Measurements from ENCODE around the gene LMBR1L.

Gene LMBR1L

GRCh38 chr12:49131051-49131893 lies 20.6 kb upstream of the LMBR1L start, which contains the start of gene TUBA1B (continued):
- TF ChIP-seq ZNF280D (tag by site-specific recombination; IDR thresholded peaks at IDR 0.05) (peak; percentile 73; the same call in 1 of the 2 replicates), KLF9 (tag by site-specific recombination; IDR thresholded peaks at IDR 0.05; ENCODE audit: low read depth) (peak; percentile 47), ZFP3 (tag by site-specific recombination; IDR thresholded peaks at IDR 0.05; ENCODE audit: low read depth) (no peak), TSHZ1 (tag by site-specific recombination; IDR thresholded peaks at IDR 0.05; ENCODE audit: borderline replicate concordance) (peak; percentile 71; the same call in 1 of the 2 replicates), ZNF529 (tag by site-specific recombination; IDR thresholded peaks at IDR 0.05; ENCODE audit: insufficient replicate concordance) (no peak), ZNF155 (tag by site-specific recombination; IDR thresholded peaks at IDR 0.05) (no peak), ZXDB (tag by site-specific recombination; IDR thresholded peaks at IDR 0.05) (peak; percentile 71), ZNF560 (tag by site-specific recombination; IDR thresholded peaks at IDR 0.05; ENCODE audit: borderline replicate concordance) (no peak), SP7 (tag by site-specific recombination; IDR thresholded peaks at IDR 0.05) (peak; percentile 73), TCF7L2 (IDR thresholded peaks at IDR 0.05; ENCODE audit: borderline replicate concordance, low read depth, low read length) (no peak), ZNF621 (tag by site-specific recombination; IDR thresholded peaks at IDR 0.05) (no peak), ZNF645 (tag by site-specific recombination; IDR thresholded peaks at IDR 0.05) (0 out of 2 replicates have a peak, but pooled peaks have one; percentile 17), HOXC10 (CRISPR knock-in tag; IDR thresholded peaks at IDR 0.05) (no peak), KLF10 (tag by site-specific recombination; IDR thresholded peaks at IDR 0.05) (peak; percentile 44; the same call in 1 of the 2 replicates), ZNF610 (tag by site-specific recombination; IDR thresholded peaks at IDR 0.05; ENCODE audit: borderline replicate concordance) (no peak), ZNF791 (tag by site-specific recombination; IDR thresholded peaks at IDR 0.05) (no peak), KLF7 (tag by site-specific recombination; IDR thresholded peaks at IDR 0.05; ENCODE audit: borderline replicate concordance) (peak; percentile 74; the same call in 1 of the 2 replicates), ZNF211 (tag by site-specific recombination; IDR thresholded peaks at IDR 0.05; ENCODE audit: low read depth) (no peak), EGR2 (tag by site-specific recombination; IDR thresholded peaks at IDR 0.05; ENCODE audit: low read depth) (no peak), ZNF10 (tag by site-specific recombination; IDR thresholded peaks at IDR 0.05) (0 out of 2 replicates have a peak, but pooled peaks have one; percentile 35), RBAK (tag by site-specific recombination; IDR thresholded peaks at IDR 0.05) (0 out of 2 replicates have a peak, but pooled peaks have one; percentile 55), OVOL3 (tag by site-specific recombination; IDR thresholded peaks at IDR 0.05) (peak; percentile 8; the same call in 1 of the 2 replicates), ZBTB44 (tag by site-specific recombination; IDR thresholded peaks at IDR 0.05) (peak; percentile 82), ZNF654 (tag by site-specific recombination; IDR thresholded peaks at IDR 0.05; ENCODE audit: low read depth) (no peak), ZNF311 (tag by site-specific recombination; IDR thresholded peaks at IDR 0.05; ENCODE audit: borderline replicate concordance) (no peak), ZNF830 (tag by site-specific recombination; IDR thresholded peaks at IDR 0.05; ENCODE audit: low read depth) (no peak), ZNF692 (tag by site-specific recombination; IDR thresholded peaks at IDR 0.05) (no peak; the same call in 1 of the 2 replicates), ZNF174 (tag by site-specific recombination; IDR thresholded peaks at IDR 0.05) (no peak), ZNF571 (tag by site-specific recombination; IDR thresholded peaks at IDR 0.05) (no peak)
